ENCODE results near the gene MLLT11.

Gene MLLT11

GRCh38 chr1:151032164-151032563 lies 28.0 kb upstream of the MLLT11 start:
- no peaks in the 10 kb centered on the region for H3F3A ChIP-seq (ENCODE audit: insufficient read depth)
- H3K9me3 ChIP-seq (ENCODE audit: insufficient read depth, low read length) = no peaks in the 10 kb centered on the region
- H3K9me2 ChIP-seq (replicated peaks; ENCODE audit: insufficient read depth, low read length) = no peaks in the 10 kb centered on the region
- H2AFZ ChIP-seq (ENCODE audit: low read depth, low read length, severe bottlenecking) = no peak overlapping the region
- no peak overlapping the region for H3K4me2 ChIP-seq (ENCODE audit: low read depth, low read length, poor library complexity, severe bottlenecking)
- no peaks in the 10 kb centered on the region for H3K27me3 ChIP-seq (ENCODE audit: low read length)
- H3K27ac ChIP-seq (ENCODE audit: low read depth, low read length) = no peak overlapping the region
- no peaks in the 10 kb centered on the region for H3K36me3 ChIP-seq (ENCODE audit: low read length)
- H3K4me3 ChIP-seq (ENCODE audit: insufficient read depth, low read length, poor library complexity, severe bottlenecking) = no peak overlapping the region
- no peaks in the 10 kb centered on the region for H3K79me2 ChIP-seq (ENCODE audit: insufficient read depth, low read length)
- H3K9ac ChIP-seq (ENCODE audit: low read length) = no peak overlapping the region
- no peak for TF ChIP-seq CTCF (IDR thresholded peaks at IDR 0.05; ENCODE audit: insufficient read depth, low read length, poor library complexity, severe bottlenecking)
- TF ChIP-seq EZH2phosphoT487 (conservative IDR thresholded peaks at IDR 0.05; ENCODE audit: low read length) = no peak
- no peaks in the 10 kb centered on the region for H4K20me1 ChIP-seq (ENCODE audit: low read depth, low read length)

- Histone ChIP-seq H2AFZ (ENCODE audit: low read depth, low read length, severe bottlenecking) (no peak overlapping the region), H3K9ac (ENCODE audit: low read length) (no peak overlapping the region), H3F3A (ENCODE audit: insufficient read depth) (no peaks in the 10 kb centered on the region), H3K4me3 (ENCODE audit: insufficient read depth, low read length, poor library complexity, severe bottlenecking) (no peak overlapping the region), H4K20me1 (ENCODE audit: low read depth, low read length) (no peaks in the 10 kb centered on the region), H3K36me3 (ENCODE audit: low read length) (no peaks in the 10 kb centered on the region), H3K9me2 (replicated peaks; ENCODE audit: insufficient read depth, low read length) (no peaks in the 10 kb centered on the region), H3K79me2 (ENCODE audit: insufficient read depth, low read length) (no peaks in the 10 kb centered on the region), H3K9me3 (ENCODE audit: insufficient read depth, low read length) (no peaks in the 10 kb centered on the region), H3K27me3 (ENCODE audit: low read length) (no peaks in the 10 kb centered on the region), H3K27ac (ENCODE audit: low read depth, low read length) (no peak overlapping the region), H3K4me2 (ENCODE audit: low read depth, low read length, poor library complexity, severe bottlenecking) (no peak overlapping the region)
- TF ChIP-seq CTCF (IDR thresholded peaks at IDR 0.05; ENCODE audit: insufficient read depth, low read length, poor library complexity, severe bottlenecking) = no peak
- TF ChIP-seq EZH2phosphoT487 (conservative IDR thresholded peaks at IDR 0.05; ENCODE audit: low read length) = no peak
These were observed 25.0 kb upstream of the MLLT11 start for GRCh38 chr1:151035167-151035566.

GRCh38 chr1:151036356-151036755 lies 23.8 kb upstream of the MLLT11 start, which contains the start of gene BNIPL:
Gene BNIPL (plus strand): TSS chr1:151036586. CDS start chr1:151036726, 140 bp downstream.
- no peak within 1 kb of the TSS for H2AFZ ChIP-seq (ENCODE audit: low read depth, low read length, severe bottlenecking)
- H3K9me3 ChIP-seq (ENCODE audit: insufficient read depth, low read length) = no peaks in the 10 kb centered on the region
- no peak for TF ChIP-seq CTCF (IDR thresholded peaks at IDR 0.05; ENCODE audit: insufficient read depth, low read length, poor library complexity, severe bottlenecking)
- TF ChIP-seq EZH2phosphoT487 (conservative IDR thresholded peaks at IDR 0.05; ENCODE audit: low read length) = no peak
- H3K9ac ChIP-seq (ENCODE audit: low read length) = no peak within 1 kb of the TSS
- H3K27ac ChIP-seq (ENCODE audit: low read depth, low read length) = no peak within 1 kb of the TSS
- H3K27me3 ChIP-seq (ENCODE audit: low read length) = no peaks in the 10 kb centered on the region
- H3F3A ChIP-seq (ENCODE audit: insufficient read depth) = no peaks in the 10 kb centered on the region
- no peaks in the 10 kb centered on the region for H3K36me3 ChIP-seq (ENCODE audit: low read length)
- no peaks in the 10 kb centered on the region for H3K79me2 ChIP-seq (ENCODE audit: insufficient read depth, low read length)
- no peaks in the 10 kb centered on the region for H3K9me2 ChIP-seq (replicated peaks; ENCODE audit: insufficient read depth, low read length)
- no peak within 1 kb of the TSS for H3K4me2 ChIP-seq (ENCODE audit: low read depth, low read length, poor library complexity, severe bottlenecking)
- no peak within 1 kb of the TSS for H3K4me3 ChIP-seq (ENCODE audit: insufficient read depth, low read length, poor library complexity, severe bottlenecking)
- H4K20me1 ChIP-seq (ENCODE audit: low read depth, low read length) = no peaks in the 10 kb centered on the region
